ENCODE data around the gene UTS2R.

DNA sequence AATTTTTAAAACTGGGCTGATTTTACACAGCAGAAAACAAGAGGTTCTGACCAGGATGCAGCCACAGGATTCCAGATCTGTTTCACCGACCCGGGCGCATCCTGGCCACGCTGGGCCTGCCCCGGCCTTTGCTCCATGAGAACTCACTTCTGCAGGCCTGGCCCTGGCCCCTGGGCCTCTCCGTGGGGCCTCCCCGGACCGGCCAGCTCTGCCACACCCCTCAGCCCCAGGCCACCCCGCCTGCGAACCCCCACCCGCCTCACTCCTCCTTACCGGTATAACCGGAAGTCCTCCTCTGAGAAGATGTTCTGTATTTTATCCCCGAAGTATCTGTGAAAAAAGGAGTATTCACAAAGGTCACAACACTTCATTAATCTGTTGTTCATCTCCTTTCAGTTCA lies 33.5 kb downstream of the UTS2R start:
- TF ChIP-seq, protein P1, sequence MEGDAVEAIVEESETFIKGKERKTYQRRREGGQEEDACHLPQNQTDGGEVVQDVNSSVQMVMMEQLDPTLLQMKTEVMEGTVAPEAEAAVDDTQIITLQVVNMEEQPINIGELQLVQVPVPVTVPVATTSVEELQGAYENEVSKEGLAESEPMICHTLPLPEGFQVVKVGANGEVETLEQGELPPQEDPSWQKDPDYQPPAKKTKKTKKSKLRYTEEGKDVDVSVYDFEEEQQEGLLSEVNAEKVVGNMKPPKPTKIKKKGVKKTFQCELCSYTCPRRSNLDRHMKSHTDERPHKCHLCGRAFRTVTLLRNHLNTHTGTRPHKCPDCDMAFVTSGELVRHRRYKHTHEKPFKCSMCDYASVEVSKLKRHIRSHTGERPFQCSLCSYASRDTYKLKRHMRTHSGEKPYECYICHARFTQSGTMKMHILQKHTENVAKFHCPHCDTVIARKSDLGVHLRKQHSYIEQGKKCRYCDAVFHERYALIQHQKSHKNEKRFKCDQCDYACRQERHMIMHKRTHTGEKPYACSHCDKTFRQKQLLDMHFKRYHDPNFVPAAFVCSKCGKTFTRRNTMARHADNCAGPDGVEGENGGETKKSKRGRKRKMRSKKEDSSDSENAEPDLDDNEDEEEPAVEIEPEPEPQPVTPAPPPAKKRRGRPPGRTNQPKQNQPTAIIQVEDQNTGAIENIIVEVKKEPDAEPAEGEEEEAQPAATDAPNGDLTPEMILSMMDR (IDR thresholded peaks at IDR 0.05): no peak
- TF ChIP-seq POLR2A (IDR thresholded peaks at IDR 0.05): no peak
